ENCODE results near the gene TPM2. TPM values are rescaled to one million over a fixed set of nuclear protein-coding genes. Genes with fewer than 3 reads are reported as not detected.
"Not testable (repeated sequence)": the region's sequence is repeated elsewhere in the genome, so short reads cannot be mapped to it uniquely, and the experiment has no call there.

TPM2 gene
- total RNA-seq, 1 donor = 5.7 TPM

DNA sequence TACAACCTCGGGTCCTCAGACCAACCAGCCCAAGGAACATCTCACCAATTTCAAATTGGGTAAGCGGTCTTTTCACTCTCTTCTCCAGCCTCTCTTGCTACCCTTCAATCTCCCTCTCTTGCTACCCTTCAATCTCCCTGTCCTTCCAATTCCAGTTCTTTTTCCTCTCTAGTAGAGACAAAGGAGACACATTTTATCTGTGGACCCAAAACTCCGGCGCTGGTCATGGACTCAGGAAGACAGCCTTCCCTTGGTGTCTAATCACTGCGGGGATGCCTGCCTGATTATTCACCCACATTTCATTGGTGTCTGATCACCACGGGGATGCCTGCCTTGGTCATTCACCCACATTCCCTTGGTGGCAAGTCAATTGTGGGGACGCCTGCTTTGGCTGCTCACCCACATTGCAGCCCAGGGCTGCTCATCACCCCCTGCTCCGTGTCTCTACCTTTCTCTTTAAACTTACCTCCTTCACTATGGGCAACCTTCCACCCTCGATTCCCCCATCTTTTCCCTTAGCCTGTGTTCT lies 52.2 kb downstream of the TPM2 start:
- not testable (repeated sequence) for DNase-seq (ENCODE audit: low read depth in 2 of 3, low spot score in 2 of 3)

DNA sequence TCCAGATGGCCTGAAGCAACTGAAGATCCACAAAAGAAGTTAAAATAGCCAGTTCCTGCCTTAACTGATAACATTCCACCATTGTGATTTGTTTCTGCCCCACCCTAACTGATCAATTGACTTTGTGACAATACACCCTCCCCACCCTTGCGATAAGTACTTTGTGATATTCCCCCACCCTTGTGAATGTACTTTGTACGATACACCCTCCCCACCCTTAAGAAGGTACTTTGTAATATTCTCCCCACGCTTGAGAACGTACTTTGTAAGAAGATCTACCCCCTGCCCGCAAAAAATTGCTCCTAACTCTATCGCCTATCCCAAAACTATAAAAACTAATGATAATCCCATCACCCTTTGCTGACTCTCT lies 52.9 kb downstream of the TPM2 start:
- DNase-seq (ENCODE audit: low read depth in 2 of 3, low spot score in 2 of 3) = not testable (repeated sequence)

GRCh38 chr9:35636135-35636876 lies 53.4 kb downstream of the TPM2 start:
- no peak for DNase-seq (ENCODE audit: low read depth in 2 of 3, low spot score in 2 of 3)

DNA sequence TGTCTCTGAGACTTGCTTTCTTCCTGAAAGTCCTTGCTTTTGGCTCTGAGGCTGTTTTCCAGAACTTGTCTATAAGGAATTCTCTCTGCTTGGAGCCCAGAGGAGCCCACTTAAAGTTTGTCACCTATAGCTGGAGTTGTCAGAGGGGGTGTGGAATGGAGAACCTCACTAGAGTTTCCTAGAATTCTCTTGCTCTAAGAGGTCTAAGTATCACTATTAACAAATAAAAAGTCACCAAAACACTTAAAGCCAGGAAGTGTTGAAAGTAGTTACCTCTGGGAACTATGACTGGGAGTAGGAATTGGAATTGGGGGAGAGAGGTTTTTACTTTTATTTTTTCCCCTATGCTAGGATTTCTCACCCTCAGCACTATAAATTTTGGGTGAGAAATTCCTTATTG lies 54.0 kb downstream of the TPM2 start:
- no peak for DNase-seq (ENCODE audit: low read depth in 2 of 3, low spot score in 2 of 3)

Small RNA genes lying within 50 kb of the gene (small RNA-seq; reads per million reads assigned to genes)
- not detected for gene MIR6853
- gene RMRP = not detected
- gene RN7SL22P = not detected

Other genes starting within 250 kb of the TPM2 start
- gene RUSC2, start 199.8 kb downstream of the TPM2 start, total RNA-seq = 17.8 TPM
- 13.2 TPM for gene TESK1, start 84.7 kb downstream of the TPM2 start, total RNA-seq
- 6.7 TPM for gene CD72, start 71.5 kb downstream of the TPM2 start, total RNA-seq
- 0.54 TPM for gene SIT1, start 39.0 kb downstream of the TPM2 start, total RNA-seq
- 38,740 TPM for gene RMRP, start 31.9 kb downstream of the TPM2 start, total RNA-seq
- 5.7 TPM for gene CCDC107, start 31.6 kb downstream of the TPM2 start, total RNA-seq
- gene ARHGEF39, start 24.7 kb downstream of the TPM2 start, total RNA-seq = 1.3 TPM
- 0.81 TPM for gene CA9, start 16.0 kb downstream of the TPM2 start, total RNA-seq
- 414 TPM for gene TLN1, start 42.3 kb upstream of the TPM2 start, total RNA-seq
- gene CREB3, start 42.7 kb upstream of the TPM2 start, total RNA-seq = 25.0 TPM
- 41.5 TPM for gene GBA2, start 59.3 kb upstream of the TPM2 start, total RNA-seq
- 16.7 TPM for gene RGP1, start 59.4 kb upstream of the TPM2 start, total RNA-seq
- 2.4 TPM for gene MSMP, start 64.4 kb upstream of the TPM2 start, total RNA-seq
- gene NPR2, start 101.7 kb upstream of the TPM2 start, total RNA-seq = 1.6 TPM
- 3.2 TPM for gene SPAG8, start 122.3 kb upstream of the TPM2 start, total RNA-seq
- 22.6 TPM for gene HINT2, start 125.1 kb upstream of the TPM2 start, total RNA-seq
- not detected for gene FAM221B, start 138.8 kb upstream of the TPM2 start, total RNA-seq
- gene TMEM8B, start 139.3 kb upstream of the TPM2 start, total RNA-seq = 1.1 TPM
- gene OR13J1, start 180.5 kb upstream of the TPM2 start, total RNA-seq = not detected
- not detected for gene HRCT1, start 216.3 kb upstream of the TPM2 start, total RNA-seq
- under 0.01 TPM for gene SPAAR, start 219.6 kb upstream of the TPM2 start, total RNA-seq

Measured in hematopoietic multipotent progenitor cell (in vitro differentiated cells).